PC-3 (cell line): ENCODE results near the gene PPY. TPM values are rescaled to one million over a fixed set of nuclear protein-coding genes. Genes with fewer than 3 reads are reported as not detected.

Experiments
- ATAC-seq: fragments of 200-7000 bp; cut with Tn5 transposase; 2 replicates; pipeline ENCODE4 v1.9.1; 2020; ENCODE audit warnings: mild to moderate bottlenecking, moderate library complexity
- BruUV-seq: library from RNA; stranded (reverse); fragments of 400-500 nt; replicated peaks from 2 replicates; lab custom pipeline; 2021; lab: Mats Ljungman, UMichigan
- CTCF ChIA-PET: fragments of 300-600 bp; sonication (Branson Sonifier 250); formaldehyde crosslinking; loops from one replicate; lab custom pipeline; 2022; ENCODE audit warnings: antibody characterized with exemption; lab: Charles Lee
- POLR2A ChIA-PET: fragments of 300-600 bp; sonication (Branson Sonifier 250); formaldehyde crosslinking; loops from one replicate; lab custom pipeline; 2022; ENCODE audit warnings: antibody characterized with exemption; ENCODE audit not compliant: unreplicated experiment; lab: Charles Lee
- DNase-seq: peaks from one replicate; pipeline ENCODE4 v3.0.0-alpha.2; 2015
- H2AFZ ChIP-seq: fragments of 300-600 bp; sonication (generic); 2 replicates; pipeline ENCODE4 v1.6.0; 2016; ENCODE audit warnings: antibody characterized with exemption, low read length
- H3F3A ChIP-seq: fragments of 300-600 bp; sonication (generic); one replicate; pipeline ENCODE4 v1.6.0; 2017; ENCODE audit warnings: antibody characterized with exemption, low read length, control low read depth, mild to moderate bottlenecking; ENCODE audit not compliant: unreplicated experiment
- H3K27ac ChIP-seq: fragments of 300-600 bp; sonication (generic); 2 replicates; pipeline ENCODE4 v1.5.1; 2016; ENCODE audit warnings: mild to moderate bottlenecking, low read length
- H3K27me3 ChIP-seq: fragments of 300-600 bp; sonication (generic); 2 replicates; pipeline ENCODE4 v1.6.1; 2016; ENCODE audit warnings: low read length, mixed read lengths
- H3K36me3 ChIP-seq: fragments of 300-600 bp; sonication (generic); 2 replicates; pipeline ENCODE4 v1.6.1; 2016; ENCODE audit warnings: low read depth, mixed run types, low read length, mixed read lengths
- H3K4me1 ChIP-seq: fragments of 300-600 bp; sonication (generic); 2 replicates; pipeline ENCODE4 v1.5.1; 2016; ENCODE audit warnings: low read length; ENCODE audit not compliant: insufficient read depth
- H3K4me2 ChIP-seq: fragments of 300-600 bp; sonication (generic); 2 replicates; pipeline ENCODE4 v1.6.0; 2016; ENCODE audit warnings: low read length
- H3K4me3 ChIP-seq: fragments of 300-600 bp; sonication (generic); 2 replicates; pipeline ENCODE4 v1.5.1; 2016; ENCODE audit warnings: mild to moderate bottlenecking, low read length, mixed read lengths
- H3K79me2 ChIP-seq: fragments of 300-600 bp; sonication (generic); 2 replicates; pipeline ENCODE4 v1.6.1; 2017; ENCODE audit warnings: low read length, mixed read lengths
- H3K9ac ChIP-seq: fragments of 300-600 bp; sonication (generic); 2 replicates; pipeline ENCODE4 v1.6.0; 2016; ENCODE audit warnings: mild to moderate bottlenecking, low read length
- H3K9me2 ChIP-seq: fragments of 300-600 bp; sonication (generic); replicated peaks from 2 replicates; pipeline ENCODE4 v1.6.1; 2016; ENCODE audit warnings: mixed run types, low read length, mixed read lengths
- H3K9me3 ChIP-seq: fragments of 300-600 bp; sonication (generic); 2 replicates; pipeline ENCODE4 v1.6.1; 2016; ENCODE audit warnings: low read length, mixed read lengths
- H4K20me1 ChIP-seq: fragments of 300-600 bp; sonication (generic); 2 replicates; pipeline ENCODE4 v1.6.1; 2016; ENCODE audit warnings: low read length, mixed read lengths
- EZH2 ChIP-seq: fragments of 300-600 bp; sonication (generic); IDR thresholded peaks from one replicate; pipeline ENCODE4 v1.6.1; 2017; ENCODE audit warnings: antibody characterized with exemption, mild to moderate bottlenecking, low read length; ENCODE audit not compliant: unreplicated experiment
- EZH2phosphoT487 ChIP-seq: fragments of 300-600 bp; sonication (generic); IDR thresholded peaks from 2 replicates; pipeline ENCODE4 v1.6.1; 2018; ENCODE audit warnings: mild to moderate bottlenecking, antibody characterized with exemption, low read length, borderline replicate concordance
- intact Hi-C: fragments of 100-400 bp; cut with micrococcal nuclease; formaldehyde crosslinking; loops from 2 replicates; pipeline ENCODE4 v1.9.0; 2023
- total RNA-seq: library from RNA; depleted of rRNA; stranded (reverse); fragments of >200 nt; gene quantifications from 2 replicates; pipeline ENCODE4 v1.2.3, GENCODE V29; 2014
- TF ChIP-seq, protein P1 (sequence below): fragments of 300-600 bp; sonication (generic); conservative IDR thresholded peaks from 2 replicates; pipeline ENCODE4 v1.5.1; 2017; ENCODE audit warnings: antibody characterized with exemption, low read depth, mild to moderate bottlenecking, low read length

Gene PPY
- total RNA-seq, 1 experiment from 2014 or later = not detected

DNA sequence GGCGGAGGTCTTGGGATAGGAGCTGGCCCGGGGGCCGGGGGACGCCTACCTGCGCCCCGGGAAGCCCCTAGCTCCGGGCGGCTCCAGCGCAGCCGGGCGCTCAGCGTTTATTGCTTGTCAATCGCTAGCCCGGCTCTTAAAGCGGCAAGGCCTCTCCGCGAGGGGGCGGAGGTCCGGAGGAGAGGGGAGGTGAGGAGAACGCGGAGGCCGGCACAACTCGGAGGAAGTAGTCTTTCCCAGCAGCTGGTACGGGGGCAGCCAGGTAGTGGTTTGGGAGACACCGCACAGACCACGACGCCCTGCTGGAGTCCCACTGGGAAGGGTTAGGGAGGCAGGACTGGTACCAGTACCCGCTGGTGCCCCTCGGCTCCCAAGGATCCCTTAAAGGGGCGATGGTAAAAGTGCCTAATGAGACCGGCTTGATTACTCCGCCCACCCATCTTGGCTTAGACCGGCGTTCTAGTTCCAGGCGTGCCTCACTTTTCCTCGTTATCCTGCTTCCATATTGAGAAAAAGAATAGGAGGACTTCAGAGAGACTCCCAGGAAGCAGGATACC lies 34.8 kb downstream of the PPY start, which contains the start of gene MPP2:
Gene MPP2, minus strand, starts transcription at position 112 of the 557 bp plus-strand sequence. CDS start 3,076 bp downstream, outside the sequence.
- H3K27ac ChIP-seq = no peak within 1 kb of the TSS
- H3K9ac ChIP-seq = no peak within 1 kb of the TSS
- H3K4me3 ChIP-seq = peak within 1 kb of the TSS; percentile 40; the same call in 1 of the 2 replicates
- no peaks in the 10 kb centered on the region for H3K36me3 ChIP-seq
- H2AFZ ChIP-seq = peak within 1 kb of the TSS; percentile 54
- H3K4me2 ChIP-seq = peak within 1 kb of the TSS; percentile 67
- ATAC-seq (peak; percentile 19; the same call in 1 of the 2 replicates), DNase-seq (peak; percentile 32)
- POLR2A ChIA-PET = no interaction called here
- no peaks in the 10 kb centered on the region for H4K20me1 ChIP-seq
- no peaks in the 10 kb centered on the region for H3K9me3 ChIP-seq
- no peak for TF ChIP-seq EZH2
- no peak for TF ChIP-seq EZH2phosphoT487
- TF ChIP-seq, protein P1, sequence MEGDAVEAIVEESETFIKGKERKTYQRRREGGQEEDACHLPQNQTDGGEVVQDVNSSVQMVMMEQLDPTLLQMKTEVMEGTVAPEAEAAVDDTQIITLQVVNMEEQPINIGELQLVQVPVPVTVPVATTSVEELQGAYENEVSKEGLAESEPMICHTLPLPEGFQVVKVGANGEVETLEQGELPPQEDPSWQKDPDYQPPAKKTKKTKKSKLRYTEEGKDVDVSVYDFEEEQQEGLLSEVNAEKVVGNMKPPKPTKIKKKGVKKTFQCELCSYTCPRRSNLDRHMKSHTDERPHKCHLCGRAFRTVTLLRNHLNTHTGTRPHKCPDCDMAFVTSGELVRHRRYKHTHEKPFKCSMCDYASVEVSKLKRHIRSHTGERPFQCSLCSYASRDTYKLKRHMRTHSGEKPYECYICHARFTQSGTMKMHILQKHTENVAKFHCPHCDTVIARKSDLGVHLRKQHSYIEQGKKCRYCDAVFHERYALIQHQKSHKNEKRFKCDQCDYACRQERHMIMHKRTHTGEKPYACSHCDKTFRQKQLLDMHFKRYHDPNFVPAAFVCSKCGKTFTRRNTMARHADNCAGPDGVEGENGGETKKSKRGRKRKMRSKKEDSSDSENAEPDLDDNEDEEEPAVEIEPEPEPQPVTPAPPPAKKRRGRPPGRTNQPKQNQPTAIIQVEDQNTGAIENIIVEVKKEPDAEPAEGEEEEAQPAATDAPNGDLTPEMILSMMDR = no peak
- H3F3A ChIP-seq = no peaks in the 10 kb centered on the region
- H3K4me1 ChIP-seq = no peaks in the 10 kb centered on the region
- BruUV-seq = no TSS peak
- CTCF ChIA-PET = interaction anchor here (0.7 kb wide), 1 partner anchor 29 kb away, joined by 3 read pairs; no protein-coding TSS in a partner anchor
- H3K9me2 ChIP-seq = no peaks in the 10 kb centered on the region
- no peaks in the 10 kb centered on the region for H3K79me2 ChIP-seq
- H3K27me3 ChIP-seq = peaks cover 37% of the 10 kb centered on the region
- intact Hi-C loops = no loop called here

DNA sequence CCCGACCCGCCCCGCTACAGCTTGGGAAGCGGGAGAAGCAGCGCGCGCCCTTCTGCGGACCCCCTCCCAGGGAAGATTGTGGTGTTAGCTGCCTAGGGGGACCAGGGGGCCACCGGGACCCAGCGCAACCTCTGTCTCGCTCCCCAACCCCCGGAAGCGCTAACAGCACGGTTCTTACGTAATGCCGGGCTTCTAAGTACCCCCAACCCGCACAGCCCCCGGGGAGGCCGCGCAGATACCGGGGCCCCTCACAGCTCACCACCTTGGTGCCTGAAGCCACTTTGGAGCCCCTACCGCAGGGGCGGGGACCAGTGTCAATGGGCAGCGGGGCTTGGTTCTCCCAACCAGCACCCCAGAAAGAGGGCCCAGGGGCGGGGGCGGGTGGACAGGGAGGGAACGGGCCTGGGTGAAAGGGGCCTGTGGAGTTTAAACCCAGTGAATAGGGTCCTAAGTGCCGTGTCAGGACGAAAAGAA lies 35.3 kb downstream of the PPY start:
- H3K27me3 ChIP-seq = peaks cover 37% of the 10 kb centered on the region
- CTCF ChIA-PET = interaction anchor here (0.7 kb wide), 1 partner anchor 29 kb away, joined by 3 read pairs; no protein-coding TSS in a partner anchor
- H4K20me1 ChIP-seq = no peaks in the 10 kb centered on the region
- intact Hi-C loops = no loop called here
- H3K4me2 ChIP-seq = peak overlapping the region; percentile 67
- DNase-seq (no peak), ATAC-seq (no peak)
- H3K4me1 ChIP-seq = no peaks in the 10 kb centered on the region
- H3K9ac ChIP-seq = no peak overlapping the region
- TF ChIP-seq EZH2phosphoT487 (peak; percentile 70), EZH2 (peak; percentile 73)
- TF ChIP-seq, protein P1 = no peak
- no TSS peak for BruUV-seq
- no peaks in the 10 kb centered on the region for H3K9me2 ChIP-seq
- H3F3A ChIP-seq = no peaks in the 10 kb centered on the region
- H2AFZ ChIP-seq = peak overlapping the region; percentile 54
- POLR2A ChIA-PET = no interaction called here
- no peaks in the 10 kb centered on the region for H3K36me3 ChIP-seq
- no peaks in the 10 kb centered on the region for H3K9me3 ChIP-seq
- peak overlapping the region; percentile 40; the same call in 1 of the 2 replicates for H3K4me3 ChIP-seq
- H3K27ac ChIP-seq = no peak overlapping the region
- H3K79me2 ChIP-seq = no peaks in the 10 kb centered on the region
